Endothelial cell of umbilical vein (primary cell): ENCODE results near the gene JAZF1. TPM values are rescaled to one million over a fixed set of nuclear protein-coding genes. Genes with fewer than 3 reads are reported as not detected.

Source experiments
- BruUV-seq: library from RNA; stranded (reverse); fragments of 400-500 nt; replicated peaks from 2 replicates; lab custom pipeline; 2021; lab: Mats Ljungman, UMichigan
- CTCF ChIA-PET: fragments of 300-600, 350-600 bp; sonication (Branson Sonifier 250); formaldehyde crosslinking; loops from one replicate; lab custom pipeline; 2021; ENCODE audit warnings: antibody characterized with exemption, inconsistent platforms; lab: Charles Lee
- POLR2A ChIA-PET: fragments of 300-600, 350-600 bp; sonication (Branson Sonifier 250); formaldehyde crosslinking; loops from one replicate; lab custom pipeline; 2021; ENCODE audit warnings: antibody characterized with exemption, inconsistent platforms; lab: Charles Lee
- DNase-seq: peaks from one replicate; pipeline ENCODE4 v3.0.0-alpha.2; 2011; ENCODE audit warnings: low read depth, low spot score
- FAIRE-seq: peaks from 2 replicates; lab custom pipeline; 2011; peaks lifted over from hg19 to GRCh38; lab: Jason Lieb, UNC
- H2AFZ ChIP-seq: 2 replicates; pipeline ENCODE4 v1.6.0; 2012; ENCODE audit warnings: low read depth, low read length, control low read depth, inconsistent platforms
- H3K27ac ChIP-seq: 2 replicates; pipeline ENCODE4 v1.5.1; 2011; ENCODE audit warnings: low read depth, mild to moderate bottlenecking, control low read depth, low read length, moderate library complexity; ENCODE audit not compliant: insufficient read depth
- H3K27me3 ChIP-seq, 2 experiments: 2 replicates each; pipeline versions ENCODE4 v1.6.0 to v1.6.1; 2011; ENCODE audit warnings: low read length in 2 of 2, mixed read lengths in 1 of 2; ENCODE audit not compliant: control insufficient read depth in 2 of 2, insufficient read depth in 2 of 2
- H3K36me3 ChIP-seq, 2 experiments: 2 replicates in 1 of 2; 3 replicates in 1 of 2; pipeline ENCODE4 v1.5.1; 2011; ENCODE audit warnings: low read length in 2 of 2, mild to moderate bottlenecking in 1 of 2, moderate library complexity in 1 of 2; ENCODE audit not compliant: control insufficient read depth in 2 of 2, insufficient read depth in 2 of 2; ENCODE audit errors: extremely low read depth in 1 of 2
- H3K4me1 ChIP-seq: 3 replicates; pipeline ENCODE4 v1.5.1; 2011; ENCODE audit warnings: mild to moderate bottlenecking, low read length; ENCODE audit not compliant: control insufficient read depth, insufficient read depth; ENCODE audit errors: extremely low read depth
- H3K4me2 ChIP-seq: 2 replicates; pipeline ENCODE4 v1.6.1; 2011; ENCODE audit warnings: low read length, control low read depth, mixed read lengths; ENCODE audit not compliant: insufficient read depth
- H3K4me3 ChIP-seq, 3 experiments: fragments of 200-600 bp in 1 of 3; sonication (generic), shearing (Covaris generic) in 1 of 3; replicated peaks in 1 of 3; 2 replicates each; pipeline ENCODE4 v1.5.1; 2011 to 2016; ENCODE audit warnings: control low read depth in 3 of 3, low read length in 3 of 3, mild to moderate bottlenecking in 2 of 3, inconsistent platforms in 1 of 3, low read depth in 1 of 3, moderate library complexity in 1 of 3; ENCODE audit not compliant: insufficient read depth in 1 of 3
- H3K79me2 ChIP-seq: 2 replicates; pipeline ENCODE4 v1.6.0; 2012; ENCODE audit warnings: low read length, inconsistent platforms; ENCODE audit not compliant: control insufficient read depth, insufficient read depth
- H3K9ac ChIP-seq: replicated peaks from 2 replicates; pipeline ENCODE3; 2011; ENCODE audit warnings: low read length, control low read depth; ENCODE audit not compliant: insufficient read depth; ENCODE audit errors: extremely low read depth
- H3K9me1 ChIP-seq: replicated peaks from 3 replicates; pipeline ENCODE4 v1.6.0; 2011; ENCODE audit warnings: mild to moderate bottlenecking, low read length; ENCODE audit not compliant: control insufficient read depth, insufficient read depth; ENCODE audit errors: extremely low read depth
- H3K9me3 ChIP-seq: replicated peaks from 2 replicates; pipeline ENCODE4 v1.5.1; 2012; ENCODE audit warnings: low read length, inconsistent platforms; ENCODE audit not compliant: control insufficient read depth, insufficient read depth
- H4K20me1 ChIP-seq: replicated peaks from 2 replicates; pipeline ENCODE3; 2011; ENCODE audit warnings: mild to moderate bottlenecking, low read length; ENCODE audit not compliant: control insufficient read depth, insufficient read depth; ENCODE audit errors: extremely low read depth
- EZH2 ChIP-seq: IDR thresholded peaks from 2 replicates; pipeline ENCODE4 v1.6.1; 2012; ENCODE audit warnings: borderline replicate concordance, low read depth, mild to moderate bottlenecking, moderate library complexity, low read length, inconsistent platforms; ENCODE audit not compliant: severe bottlenecking
- FOS ChIP-seq: IDR thresholded peaks from 2 replicates; pipeline ENCODE4 v1.6.1; 2011; ENCODE audit warnings: mild to moderate bottlenecking, low read length, moderate library complexity, borderline replicate concordance; ENCODE audit not compliant: insufficient read depth
- GATA2 ChIP-seq: IDR thresholded peaks from 2 replicates; pipeline ENCODE4 v1.7.0; 2011; ENCODE audit warnings: low read depth, mild to moderate bottlenecking, moderate library complexity, mixed read lengths, low read length; ENCODE audit not compliant: insufficient read length, insufficient read depth
- JUN ChIP-seq: IDR thresholded peaks from 2 replicates; pipeline ENCODE4 v1.6.1; 2011; ENCODE audit warnings: borderline replicate concordance, low read depth; ENCODE audit not compliant: insufficient read length, insufficient read depth
- MYC ChIP-seq: IDR thresholded peaks from one replicate; pipeline ENCODE4 v1.6.1; 2011; ENCODE audit warnings: mild to moderate bottlenecking, low read depth, low read length
- POLR2A ChIP-seq: IDR thresholded peaks from 2 replicates; pipeline ENCODE4 v1.6.1; 2012; ENCODE audit warnings: low read depth, mild to moderate bottlenecking, control low read depth, low read length
- POLR2AphosphoS5 ChIP-seq: IDR thresholded peaks from 2 replicates; pipeline ENCODE4 v1.6.1; 2012; ENCODE audit warnings: low read depth, mild to moderate bottlenecking, control low read depth, low read length, moderate library complexity; ENCODE audit not compliant: insufficient read depth
- dilution Hi-C: fragments of 300-500 bp; cut with MboI; formaldehyde crosslinking; loops from one replicate; pipeline ENCODE4 v1.15.0; 2019; ENCODE audit warnings: low sequenced_read_pairs; ENCODE audit not compliant: extremely low pct_ligation_motif_present
- intact Hi-C: fragments of 100-400 bp; cut with micrococcal nuclease; formaldehyde crosslinking; loops from one replicate; pipeline ENCODE4 v1.10.0; 2022
- polyA plus RNA-seq, 4 experiments: library from polyadenylated mRNA; depleted of rRNA in 3 of 4; stranded (reverse) in 3 of 4; unstranded in 1 of 4; fragments of >200 nt; gene quantifications; 2 replicates each; pipeline versions ENCODE4 v1.2.1 to v1.2.3, GENCODE V29; 2011 to 2012; ENCODE audit warnings: missing spikeins in 1 of 4
- total RNA-seq: library from RNA; stranded (reverse); gene quantifications from 2 replicates; pipeline ENCODE4 v1.2.3, GENCODE V29; 2021
- TF ChIP-seq, protein P1 (sequence below), 2 donors: IDR thresholded peaks; 1 replicate in 1 of 2; 2 replicates in 1 of 2; pipeline ENCODE4 v1.5.1; 2011; ENCODE audit warnings: low read length in 2 of 2, mild to moderate bottlenecking in 2 of 2, moderate library complexity in 2 of 2, control low read depth in 1 of 2, inconsistent platforms in 1 of 2, low read depth in 1 of 2; ENCODE audit not compliant: insufficient read depth in 1 of 2; ENCODE audit errors: extremely low read depth in 1 of 2
- TF ChIP-seq, protein P2 (sequence below): IDR thresholded peaks from 2 replicates; pipeline ENCODE4 v1.6.1; 2011; ENCODE audit not compliant: insufficient read depth, insufficient read length

The JAZF1 gene
- total and polyA plus RNA-seq, 2 donors (not counting 3 experiments of a cell fraction or from before 2014, with no cell fraction given), result 2.5 to 16.9 TPM

DNA sequence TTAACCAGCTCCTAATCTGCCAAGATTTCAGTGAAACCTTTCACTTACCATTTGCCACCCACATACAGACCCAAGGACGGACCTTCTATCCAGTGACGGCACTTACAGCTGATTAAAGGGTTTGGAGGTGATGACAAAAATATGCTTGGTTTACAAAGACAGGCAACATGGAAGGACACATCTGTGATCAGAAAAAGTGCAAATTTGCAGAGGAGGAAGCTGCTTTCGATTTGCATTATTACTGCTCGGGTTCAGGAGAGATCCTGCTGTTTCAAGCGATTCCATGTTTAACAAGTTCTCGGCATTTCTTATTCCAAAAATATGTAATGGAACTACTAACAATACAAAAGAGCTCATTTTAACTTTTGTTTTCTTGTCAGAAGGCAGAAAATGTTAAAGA, 109.0 kb downstream of the JAZF1 start:
- Histone ChIP-seq H3K79me2 (peaks cover 3% of the 10 kb centered on the region), H3K4me2 (no peak overlapping the region), H3K4me3 (no peak overlapping the region)

More for the DNA sequence above, 109.0 kb downstream of the JAZF1 start:
- BruUV-seq, result no TSS peak
- TF ChIP-seq, protein P1, sequence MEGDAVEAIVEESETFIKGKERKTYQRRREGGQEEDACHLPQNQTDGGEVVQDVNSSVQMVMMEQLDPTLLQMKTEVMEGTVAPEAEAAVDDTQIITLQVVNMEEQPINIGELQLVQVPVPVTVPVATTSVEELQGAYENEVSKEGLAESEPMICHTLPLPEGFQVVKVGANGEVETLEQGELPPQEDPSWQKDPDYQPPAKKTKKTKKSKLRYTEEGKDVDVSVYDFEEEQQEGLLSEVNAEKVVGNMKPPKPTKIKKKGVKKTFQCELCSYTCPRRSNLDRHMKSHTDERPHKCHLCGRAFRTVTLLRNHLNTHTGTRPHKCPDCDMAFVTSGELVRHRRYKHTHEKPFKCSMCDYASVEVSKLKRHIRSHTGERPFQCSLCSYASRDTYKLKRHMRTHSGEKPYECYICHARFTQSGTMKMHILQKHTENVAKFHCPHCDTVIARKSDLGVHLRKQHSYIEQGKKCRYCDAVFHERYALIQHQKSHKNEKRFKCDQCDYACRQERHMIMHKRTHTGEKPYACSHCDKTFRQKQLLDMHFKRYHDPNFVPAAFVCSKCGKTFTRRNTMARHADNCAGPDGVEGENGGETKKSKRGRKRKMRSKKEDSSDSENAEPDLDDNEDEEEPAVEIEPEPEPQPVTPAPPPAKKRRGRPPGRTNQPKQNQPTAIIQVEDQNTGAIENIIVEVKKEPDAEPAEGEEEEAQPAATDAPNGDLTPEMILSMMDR (IDR thresholded peaks at IDR 0.05; ENCODE audit: extremely low read depth in 1 of 2, insufficient read depth in 1 of 2, low read depth in 1 of 2, low read length in 2 of 2), result no peak
- no peak for TF ChIP-seq POLR2AphosphoS5
- no peak for TF ChIP-seq JUN
- TF ChIP-seq FOS, result no peak
- no peak for TF ChIP-seq GATA2
- no peak for TF ChIP-seq EZH2
- no peak for TF ChIP-seq POLR2A
- no peak for TF ChIP-seq MYC
- TF ChIP-seq, protein P2, sequence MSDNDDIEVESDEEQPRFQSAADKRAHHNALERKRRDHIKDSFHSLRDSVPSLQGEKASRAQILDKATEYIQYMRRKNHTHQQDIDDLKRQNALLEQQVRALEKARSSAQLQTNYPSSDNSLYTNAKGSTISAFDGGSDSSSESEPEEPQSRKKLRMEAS, result no peak
- intact Hi-C loops (no loop called here), dilution Hi-C loops (no loop called here)
- H3K36me3 ChIP-seq, result no peaks in the 10 kb centered on the region
- ChIA-PET POLR2A (no interaction called here), CTCF (interaction anchor here (0.7 to 3.9 kb wide), 5 partner anchors 10 to 875 kb away, joined by 3 to 29 read pairs (median 4); no protein-coding TSS in a partner anchor)
- FAIRE-seq (no peak), DNase-seq (no peak)
- H3K9me1 ChIP-seq, result no peaks in the 10 kb centered on the region
- no peak overlapping the region for H3K9ac ChIP-seq
- H3K27ac ChIP-seq, result no peak overlapping the region
- no peak overlapping the region for H2AFZ ChIP-seq
- no peaks in the 10 kb centered on the region for H3K4me1 ChIP-seq
- H3K27me3 ChIP-seq, result no peaks in the 10 kb centered on the region
- peaks cover 3% of the 10 kb centered on the region for H4K20me1 ChIP-seq
- H3K9me3 ChIP-seq, result no peaks in the 10 kb centered on the region
